ENCODE data around the gene USP35.
A peak's percentile ranks its signal among the peaks of the same experiment; 100 is the strongest.
"Not testable (repeated sequence)": the region's sequence is repeated elsewhere in the genome, so short reads cannot be mapped to it uniquely, and the experiment has no call there.

The USP35 gene

GRCh38 chr11:78216571-78217287, 28.0 kb downstream of the USP35 start:
- no peak for DNase-seq

- no peak for DNase-seq
These were observed 29.2 kb downstream of the USP35 start for GRCh38 chr11:78217650-78218541.

GRCh38 chr11:78218707-78219492, 30.2 kb downstream of the USP35 start:
- DNase-seq = no peak

- DNase-seq = no peak
These were observed 30.9 kb downstream of the USP35 start for GRCh38 chr11:78219493-78220217.

GRCh38 chr11:78220218-78221157, 31.8 kb downstream of the USP35 start:
- DNase-seq = no peak

GRCh38 chr11:78221396-78222315, 32.9 kb downstream of the USP35 start:
- no peak for DNase-seq

- not testable (repeated sequence) for DNase-seq
These were observed 34.0 kb downstream of the USP35 start for GRCh38 chr11:78222726-78223125.

GRCh38 chr11:78223320-78223954, 34.7 kb downstream of the USP35 start:
- no peak for DNase-seq

GRCh38 chr11:78224506-78224905, 35.8 kb downstream of the USP35 start:
- DNase-seq = no peak

- no peak for DNase-seq
These were observed 36.2 kb downstream of the USP35 start for GRCh38 chr11:78224906-78225420.

GRCh38 chr11:78226684-78227680, 38.3 kb downstream of the USP35 start:
- no peak for DNase-seq

- no peak for DNase-seq
These were observed 39.2 kb downstream of the USP35 start for GRCh38 chr11:78227921-78228320.

GRCh38 chr11:78228467-78228866, 39.7 kb downstream of the USP35 start:
- DNase-seq = peak; percentile 60

- no peak for DNase-seq
These were observed 40.4 kb downstream of the USP35 start for GRCh38 chr11:78229106-78229505.

- no peak for DNase-seq
These were observed 41.6 kb downstream of the USP35 start for GRCh38 chr11:78230161-78230877.

GRCh38 chr11:78231962-78232501, 43.3 kb downstream of the USP35 start:
- peak; percentile 96 for DNase-seq

GRCh38 chr11:78233046-78233445, 44.3 kb downstream of the USP35 start:
- not testable (repeated sequence) for DNase-seq
